Testis (tissue), 2 donors: ENCODE measurements around the gene NPEPPS.
"Not testable (repeated sequence)": the region's sequence is repeated elsewhere in the genome, so short reads cannot be mapped to it uniquely, and the experiment has no call there.

Experiments used
- CTCF ChIP-seq, 3 experiments: fragments of 450-650 bp in 2 of 3; fragments of 200-600 bp in 1 of 3; sonication (generic) in 1 of 3; IDR thresholded peaks; one replicate each; pipeline ENCODE4 v1.5.1; 2016 to 2019; ENCODE audit warnings: antibody characterized with exemption in 3 of 3, mild to moderate bottlenecking in 2 of 3, moderate library complexity in 1 of 3
- POLR2A ChIP-seq: fragments of 450-650 bp; IDR thresholded peaks from one replicate; pipeline ENCODE4 v1.6.1; 2017; ENCODE audit warnings: antibody characterized with exemption, mild to moderate bottlenecking, moderate library complexity

- not testable (repeated sequence) for TF ChIP-seq POLR2A; CTCF (IDR thresholded peaks at IDR 0.05)
Observed at GRCh38 chr17:47522341-47522740, 8.6 kb upstream of the NPEPPS start.
